Measurements from ENCODE around the gene ZNF655.

DNA sequence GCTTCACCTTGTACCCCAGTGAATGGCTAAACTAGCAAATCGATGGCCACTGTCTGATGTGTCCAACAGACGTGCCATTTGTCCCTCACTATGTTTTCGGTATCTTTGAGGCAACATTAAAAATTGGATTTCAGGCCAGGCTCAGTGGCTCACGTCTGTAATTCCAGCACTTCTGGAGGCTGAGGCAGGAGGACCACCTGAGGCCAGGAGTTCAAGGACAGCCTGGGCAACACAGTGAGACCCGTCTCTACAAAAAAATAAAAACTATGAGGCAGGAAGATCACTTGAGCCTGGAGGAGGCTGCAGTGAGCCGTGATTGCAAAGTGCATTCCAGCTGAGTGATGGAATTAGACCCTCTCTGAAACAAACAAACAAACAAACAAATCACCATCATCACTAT is 14.5 kb upstream of the ZNF655 start:
- TF ChIP-seq, protein P1, sequence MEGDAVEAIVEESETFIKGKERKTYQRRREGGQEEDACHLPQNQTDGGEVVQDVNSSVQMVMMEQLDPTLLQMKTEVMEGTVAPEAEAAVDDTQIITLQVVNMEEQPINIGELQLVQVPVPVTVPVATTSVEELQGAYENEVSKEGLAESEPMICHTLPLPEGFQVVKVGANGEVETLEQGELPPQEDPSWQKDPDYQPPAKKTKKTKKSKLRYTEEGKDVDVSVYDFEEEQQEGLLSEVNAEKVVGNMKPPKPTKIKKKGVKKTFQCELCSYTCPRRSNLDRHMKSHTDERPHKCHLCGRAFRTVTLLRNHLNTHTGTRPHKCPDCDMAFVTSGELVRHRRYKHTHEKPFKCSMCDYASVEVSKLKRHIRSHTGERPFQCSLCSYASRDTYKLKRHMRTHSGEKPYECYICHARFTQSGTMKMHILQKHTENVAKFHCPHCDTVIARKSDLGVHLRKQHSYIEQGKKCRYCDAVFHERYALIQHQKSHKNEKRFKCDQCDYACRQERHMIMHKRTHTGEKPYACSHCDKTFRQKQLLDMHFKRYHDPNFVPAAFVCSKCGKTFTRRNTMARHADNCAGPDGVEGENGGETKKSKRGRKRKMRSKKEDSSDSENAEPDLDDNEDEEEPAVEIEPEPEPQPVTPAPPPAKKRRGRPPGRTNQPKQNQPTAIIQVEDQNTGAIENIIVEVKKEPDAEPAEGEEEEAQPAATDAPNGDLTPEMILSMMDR (IDR thresholded peaks at IDR 0.05) = no peak
- TF ChIP-seq POLR2A (IDR thresholded peaks at IDR 0.05) = no peak

Data from lower leg skin (tissue), 3 donors.